NB4 (cell line): ENCODE data around the gene MINDY4.

Source experiments
- DNase-seq: peaks from one replicate; pipeline ENCODE4 v3.0.0; 2010; ENCODE audit warnings: low read depth
- H3K4me3 ChIP-seq: one replicate; pipeline ENCODE4 v1.5.1; 2011; ENCODE audit warnings: mild to moderate bottlenecking, low read depth, low read length, moderate library complexity
- CTCF ChIP-seq: IDR thresholded peaks from one replicate; pipeline ENCODE4 v1.5.1; 2012; ENCODE audit warnings: low read depth, low read length
- MAX ChIP-seq: IDR thresholded peaks from 2 replicates; pipeline ENCODE4 v1.6.1; 2011; ENCODE audit warnings: low read depth, low read length
- MYC ChIP-seq: IDR thresholded peaks from 2 replicates; pipeline ENCODE4 v1.6.1; 2011; ENCODE audit warnings: low read depth, low read length
- POLR2A ChIP-seq: IDR thresholded peaks from 2 replicates; pipeline ENCODE4 v1.6.1; 2011; ENCODE audit warnings: mild to moderate bottlenecking; ENCODE audit not compliant: insufficient read length; ENCODE audit errors: extremely low read depth

Gene MINDY4

GRCh38 chr7:30914596-30914995 is 143.4 kb downstream of the MINDY4 start:
- no peak overlapping the region for H3K4me3 ChIP-seq
- peak; percentile 68 for DNase-seq
- TF ChIP-seq POLR2A: no peak
- TF ChIP-seq MAX: no peak

GRCh38 chr7:30915005-30915601 is 143.9 kb downstream of the MINDY4 start:
- H3K4me3 ChIP-seq: no peak overlapping the region
- TF ChIP-seq MAX (no peak), MYC (no peak), POLR2A (no peak), CTCF (no peak)
- no peak for DNase-seq

- TF ChIP-seq CTCF (no peak), MYC (no peak), MAX (no peak), POLR2A (no peak)
- DNase-seq: no peak
- H3K4me3 ChIP-seq: no peak overlapping the region
Observed at GRCh38 chr7:30915751-30916150, 144.5 kb downstream of the MINDY4 start.

- no peak for DNase-seq
- H3K4me3 ChIP-seq: no peak overlapping the region
- TF ChIP-seq CTCF: no peak
Observed at GRCh38 chr7:30916255-30916654, 145.0 kb downstream of the MINDY4 start.

GRCh38 chr7:30916767-30917166 is 145.6 kb downstream of the MINDY4 start:
- no peak for DNase-seq
- H3K4me3 ChIP-seq: no peak overlapping the region
- TF ChIP-seq MYC: no peak
- TF ChIP-seq POLR2A: no peak
- TF ChIP-seq MAX: no peak
- no peak for TF ChIP-seq CTCF

- TF ChIP-seq MYC (no peak), MAX (peak; percentile 15; the same call in 1 of the 2 replicates)
- no peak for DNase-seq
- no peak overlapping the region for H3K4me3 ChIP-seq
Observed at GRCh38 chr7:30917216-30917893, 146.1 kb downstream of the MINDY4 start.

GRCh38 chr7:30918676-30919075 is 147.5 kb downstream of the MINDY4 start:
- no peak for TF ChIP-seq MAX
- no peak for TF ChIP-seq CTCF
- no peak for TF ChIP-seq POLR2A
- TF ChIP-seq MYC: no peak
- DNase-seq: no peak
- no peak overlapping the region for H3K4me3 ChIP-seq
